GM23338 (cell line): ENCODE data around the gene BCR. TPM values are rescaled to one million over a fixed set of nuclear protein-coding genes. Genes with fewer than 3 reads are reported as not detected.

Experiments used
- ATAC-seq: fragments of 200-7000 bp; cut with Tn5 transposase; 3 replicates; pipeline ENCODE4 v1.9.1; 2020
- DNase-seq: peaks from one replicate; pipeline ENCODE4 v3.0.0-alpha.2; 2015; ENCODE audit warnings: low spot score
- H2AFZ ChIP-seq: fragments of 200-600 bp; sonication (generic); 2 replicates; pipeline ENCODE4 v1.8.0; 2016; ENCODE audit warnings: antibody characterized with exemption, mild to moderate bottlenecking, moderate library complexity
- H3F3A ChIP-seq: fragments of 200-600 bp; sonication (generic); replicated peaks from 2 replicates; pipeline ENCODE4 v1.8.0; 2017; ENCODE audit warnings: antibody characterized with exemption, mixed run types, low read depth
- H3K27ac ChIP-seq: fragments of 200-600 bp; sonication (generic); 2 replicates; pipeline ENCODE4 v1.6.1; 2016; ENCODE audit warnings: low read depth
- H3K27me3 ChIP-seq: fragments of 200-600 bp; sonication (generic); 2 replicates; pipeline ENCODE4 v1.8.0; 2016; ENCODE audit warnings: mild to moderate bottlenecking, mixed run types, moderate library complexity; ENCODE audit not compliant: insufficient read depth
- H3K36me3 ChIP-seq: fragments of 200-600 bp; sonication (generic); 2 replicates; pipeline ENCODE4 v1.8.0; 2016; ENCODE audit warnings: mild to moderate bottlenecking; ENCODE audit not compliant: insufficient read depth
- H3K4me1 ChIP-seq: fragments of 200-600 bp; sonication (generic); 2 replicates; pipeline ENCODE4 v1.8.0; 2016; ENCODE audit warnings: mild to moderate bottlenecking, moderate library complexity; ENCODE audit not compliant: insufficient read depth
- H3K4me2 ChIP-seq: fragments of 200-600 bp; sonication (generic); 2 replicates; pipeline ENCODE4 v1.7.1; 2017; ENCODE audit warnings: mixed run types
- H3K4me3 ChIP-seq: fragments of 200-600 bp; sonication (generic); 2 replicates; pipeline ENCODE4 v1.6.1; 2016; ENCODE audit warnings: mixed run types
- H3K79me2 ChIP-seq: fragments of 200-600 bp; sonication (generic); replicated peaks from 2 replicates; pipeline ENCODE4 v1.8.0; 2017; ENCODE audit warnings: mild to moderate bottlenecking; ENCODE audit not compliant: insufficient read depth
- H3K9me2 ChIP-seq: fragments of 200-600 bp; sonication (generic); 2 replicates; pipeline ENCODE4 v1.8.0; 2017; ENCODE audit not compliant: insufficient read depth
- H4K20me1 ChIP-seq: fragments of 200-600 bp; sonication (generic); replicated peaks from 2 replicates; pipeline ENCODE4 v1.8.0; 2017; ENCODE audit warnings: mild to moderate bottlenecking; ENCODE audit not compliant: insufficient read depth
- H3K27ac Mint-ChIP-seq: 2 replicates; pipeline ENCODE4 v1.8.0; 2020; ENCODE audit warnings: inconsistent platforms, mild to moderate bottlenecking, moderate library complexity, mixed read lengths
- H3K27me3 Mint-ChIP-seq: 3 replicates; pipeline ENCODE4 v1.8.0; 2022; ENCODE audit warnings: low read depth, mild to moderate bottlenecking, moderate library complexity, mixed read lengths, inconsistent platforms; ENCODE audit not compliant: insufficient read depth, poor library complexity
- H3K36me3 Mint-ChIP-seq: 3 replicates; pipeline ENCODE4 v1.8.0; 2021; ENCODE audit warnings: low read depth, mild to moderate bottlenecking, inconsistent platforms, moderate library complexity, mixed read lengths
- H3K4me1 Mint-ChIP-seq: 3 replicates; pipeline ENCODE4 v1.8.0; 2020; ENCODE audit warnings: mild to moderate bottlenecking, inconsistent platforms, mixed read lengths
- H3K4me3 Mint-ChIP-seq: 3 replicates; pipeline ENCODE4 v1.8.0; 2021; ENCODE audit warnings: moderate library complexity, mild to moderate bottlenecking, inconsistent platforms, mixed read lengths
- H3K9me3 Mint-ChIP-seq: 3 replicates; pipeline ENCODE4 v1.8.0; 2020; ENCODE audit warnings: moderate library complexity, mild to moderate bottlenecking, inconsistent platforms, mixed read lengths
- ETS1 ChIP-seq: IDR thresholded peaks from 2 replicates; pipeline ENCODE4 v1.6.1; 2016; ENCODE audit warnings: antibody characterized with exemption
- EZH2 ChIP-seq: fragments of 200-600 bp; sonication (generic); IDR thresholded peaks from one replicate; pipeline ENCODE4 v1.8.0; 2017; ENCODE audit warnings: antibody characterized with exemption, mild to moderate bottlenecking, low read depth; ENCODE audit not compliant: unreplicated experiment
- EZH2phosphoT487 ChIP-seq: fragments of 200-600 bp; sonication (generic); IDR thresholded peaks from one replicate; pipeline ENCODE4 v1.8.1; 2018; ENCODE audit warnings: antibody characterized with exemption; ENCODE audit not compliant: unreplicated experiment
- JUNB ChIP-seq: IDR thresholded peaks from one replicate; pipeline ENCODE4 v1.6.1; 2016; ENCODE audit warnings: antibody characterized with exemption; ENCODE audit not compliant: unreplicated experiment
- POLR2AphosphoS5 ChIP-seq: IDR thresholded peaks from 2 replicates; pipeline ENCODE4 v1.6.1; 2016; ENCODE audit warnings: antibody characterized with exemption, low read depth
- ZNF114 ChIP-seq: fragments of 250-450 bp; sonication (Bioruptor Pico); IDR thresholded peaks from 2 replicates; pipeline ENCODE4 v1.5.0; 2020; ENCODE audit warnings: mild to moderate bottlenecking, moderate library complexity
- ZNF331 ChIP-seq: fragments of 250-450 bp; sonication (Bioruptor Pico); IDR thresholded peaks from 2 replicates; pipeline ENCODE4 v1.5.0; 2020; ENCODE audit warnings: low read depth, mild to moderate bottlenecking, moderate library complexity
- polyA plus RNA-seq: library from polyadenylated mRNA; unstranded; fragments of >200 nt; fragmentation: Nextera tagmentation; extraction: Ambion mirVana; gene quantifications from 2 replicates; pipeline ENCODE4 v1.2.1, GENCODE V29; 2016
- total RNA-seq: library from RNA; depleted of rRNA; stranded (reverse); fragments of >200 nt; shearing (Covaris generic); gene quantifications from 2 replicates; pipeline ENCODE4 v1.2.3, GENCODE V29; 2014
- TF ChIP-seq, protein P1 (sequence below): IDR thresholded peaks from one replicate; pipeline ENCODE4 v1.6.1; 2018; ENCODE audit warnings: antibody characterized with exemption; ENCODE audit not compliant: unreplicated experiment

BCR gene
- total and polyA plus RNA-seq, 2 experiments from 2014 or later: 17.7 to 121 TPM

DNA sequence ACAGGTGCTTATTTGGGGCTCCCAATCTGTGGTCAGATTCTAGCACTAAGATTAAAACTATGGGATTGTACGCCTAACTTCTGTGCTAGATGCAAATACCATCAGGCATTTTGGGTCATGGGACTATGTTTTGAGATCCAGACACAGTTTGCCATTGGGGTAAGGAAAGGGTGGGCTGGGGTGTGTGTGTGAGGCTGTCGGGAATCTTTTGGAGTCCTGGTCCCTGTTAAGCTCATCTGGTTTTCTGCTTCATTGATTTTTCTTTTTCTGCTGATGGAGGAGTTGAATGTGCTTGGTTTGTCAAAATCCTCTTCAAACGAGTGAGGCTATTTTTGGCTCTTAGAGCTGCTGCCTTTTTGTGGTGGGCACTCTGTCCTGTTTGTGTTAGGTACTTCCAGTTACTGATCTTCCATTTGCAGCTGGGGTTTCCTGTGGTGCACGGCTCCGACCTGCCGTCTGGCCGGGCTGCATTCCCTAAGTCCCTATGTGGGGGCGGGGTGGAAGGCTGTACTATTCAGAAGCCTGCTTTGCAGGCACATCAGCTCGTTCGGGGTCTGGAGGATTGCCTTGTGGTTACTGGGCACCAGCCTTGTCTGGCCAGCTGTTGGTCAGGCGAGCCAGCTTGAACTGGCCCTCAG, 2.9 kb downstream of the BCR start (continued):
- TF ChIP-seq JUNB (no peak), ETS1 (no peak)

DNA sequence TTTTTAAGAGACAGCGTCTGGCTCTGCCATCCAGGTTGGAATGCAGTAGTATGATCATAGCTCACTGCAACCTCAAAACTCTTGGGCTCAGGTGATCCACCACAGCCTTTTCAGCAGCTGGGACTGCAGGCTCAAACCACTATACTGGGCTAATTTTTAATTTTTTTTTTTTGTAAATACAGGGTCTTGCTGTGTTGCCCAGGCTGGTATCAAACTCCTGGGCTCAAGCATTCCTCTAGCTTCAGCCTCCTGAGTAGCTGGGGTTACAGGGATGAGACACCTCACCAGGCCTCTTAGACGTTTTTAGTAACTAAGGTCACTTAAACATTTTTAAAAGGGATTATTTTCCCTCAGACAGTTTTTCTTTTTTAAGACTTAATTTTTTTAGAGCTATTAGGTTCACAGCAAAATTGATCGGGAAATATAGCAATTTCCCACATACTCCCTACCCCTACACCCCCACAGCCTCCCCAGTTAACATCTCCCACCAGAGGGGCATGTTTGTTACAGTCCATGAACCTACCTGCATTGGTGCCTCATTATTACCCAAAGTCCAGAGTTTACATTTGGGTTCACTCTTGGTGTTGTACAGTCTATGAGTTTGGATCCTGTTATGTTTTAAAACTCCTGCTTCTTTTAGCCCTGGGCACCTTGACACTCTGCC, 3.9 kb downstream of the BCR start:
- TF ChIP-seq ZNF331 (no peak), POLR2AphosphoS5 (no peak), EZH2 (no peak), ZNF114 (CRISPR knock-in tag) (no peak), JUNB (no peak), EZH2phosphoT487 (no peak)
- TF ChIP-seq, protein P1, sequence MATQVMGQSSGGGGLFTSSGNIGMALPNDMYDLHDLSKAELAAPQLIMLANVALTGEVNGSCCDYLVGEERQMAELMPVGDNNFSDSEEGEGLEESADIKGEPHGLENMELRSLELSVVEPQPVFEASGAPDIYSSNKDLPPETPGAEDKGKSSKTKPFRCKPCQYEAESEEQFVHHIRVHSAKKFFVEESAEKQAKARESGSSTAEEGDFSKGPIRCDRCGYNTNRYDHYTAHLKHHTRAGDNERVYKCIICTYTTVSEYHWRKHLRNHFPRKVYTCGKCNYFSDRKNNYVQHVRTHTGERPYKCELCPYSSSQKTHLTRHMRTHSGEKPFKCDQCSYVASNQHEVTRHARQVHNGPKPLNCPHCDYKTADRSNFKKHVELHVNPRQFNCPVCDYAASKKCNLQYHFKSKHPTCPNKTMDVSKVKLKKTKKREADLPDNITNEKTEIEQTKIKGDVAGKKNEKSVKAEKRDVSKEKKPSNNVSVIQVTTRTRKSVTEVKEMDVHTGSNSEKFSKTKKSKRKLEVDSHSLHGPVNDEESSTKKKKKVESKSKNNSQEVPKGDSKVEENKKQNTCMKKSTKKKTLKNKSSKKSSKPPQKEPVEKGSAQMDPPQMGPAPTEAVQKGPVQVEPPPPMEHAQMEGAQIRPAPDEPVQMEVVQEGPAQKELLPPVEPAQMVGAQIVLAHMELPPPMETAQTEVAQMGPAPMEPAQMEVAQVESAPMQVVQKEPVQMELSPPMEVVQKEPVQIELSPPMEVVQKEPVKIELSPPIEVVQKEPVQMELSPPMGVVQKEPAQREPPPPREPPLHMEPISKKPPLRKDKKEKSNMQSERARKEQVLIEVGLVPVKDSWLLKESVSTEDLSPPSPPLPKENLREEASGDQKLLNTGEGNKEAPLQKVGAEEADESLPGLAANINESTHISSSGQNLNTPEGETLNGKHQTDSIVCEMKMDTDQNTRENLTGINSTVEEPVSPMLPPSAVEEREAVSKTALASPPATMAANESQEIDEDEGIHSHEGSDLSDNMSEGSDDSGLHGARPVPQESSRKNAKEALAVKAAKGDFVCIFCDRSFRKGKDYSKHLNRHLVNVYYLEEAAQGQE: no peak
- Mint-ChIP-seq H3K4me1 (peaks cover 66% of the 10 kb centered on the region), H3K4me3 (peak overlapping the region; percentile 83), H3K9me3 (no peaks in the 10 kb centered on the region; the same call in 2 of the 3 replicates), H3K27ac (peak overlapping the region; percentile 20; the same call in 1 of the 2 replicates), H3K36me3 (peaks cover 44% of the 10 kb centered on the region), H3K27me3 (peaks cover 33% of the 10 kb centered on the region)
- ATAC-seq (no peak), DNase-seq (no peak)
- H2AFZ ChIP-seq: no peak overlapping the region
- H3K79me2 ChIP-seq: peaks cover 81% of the 10 kb centered on the region
- H3K4me2 ChIP-seq: peak overlapping the region; percentile 93
- H3K9me2 ChIP-seq: no peaks in the 10 kb centered on the region
- peaks cover 11% of the 10 kb centered on the region for H3K27me3 ChIP-seq
- peaks cover 9% of the 10 kb centered on the region; the same call in 1 of the 2 replicates for H3F3A ChIP-seq
- H3K4me1 ChIP-seq: peaks cover 62% of the 10 kb centered on the region
- H4K20me1 ChIP-seq: peaks cover 68% of the 10 kb centered on the region
- H3K4me3 ChIP-seq: peak overlapping the region; percentile 66
- no peak overlapping the region for H3K27ac ChIP-seq
- H3K36me3 ChIP-seq: no peaks in the 10 kb centered on the region
